ENCODE measurements around the gene TMEM191B.
"Not testable (repeated sequence)": the region's sequence is repeated elsewhere in the genome, so short reads cannot be mapped to it uniquely, and the experiment has no call there.

DNA sequence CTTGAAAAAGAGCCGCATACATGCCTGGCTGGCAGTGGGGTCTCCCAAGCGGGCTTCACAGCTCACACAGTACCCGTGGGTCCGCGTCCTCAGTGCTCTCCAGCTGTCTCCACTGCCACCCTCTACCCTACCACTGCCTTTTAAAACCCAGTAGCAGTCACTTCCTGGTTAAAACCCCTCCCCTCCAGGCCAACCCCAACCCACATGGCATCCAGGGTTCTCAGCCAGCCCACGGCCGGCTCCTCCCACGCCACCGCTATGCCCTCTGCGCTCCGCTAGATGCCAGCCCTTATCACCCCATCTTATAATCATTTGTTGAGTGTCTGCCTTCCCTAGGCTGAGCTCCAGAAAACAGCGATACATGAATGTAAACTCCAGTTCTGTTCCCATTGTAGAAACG lies 47.0 kb downstream of the TMEM191B start:
- TF ChIP-seq, protein P1, sequence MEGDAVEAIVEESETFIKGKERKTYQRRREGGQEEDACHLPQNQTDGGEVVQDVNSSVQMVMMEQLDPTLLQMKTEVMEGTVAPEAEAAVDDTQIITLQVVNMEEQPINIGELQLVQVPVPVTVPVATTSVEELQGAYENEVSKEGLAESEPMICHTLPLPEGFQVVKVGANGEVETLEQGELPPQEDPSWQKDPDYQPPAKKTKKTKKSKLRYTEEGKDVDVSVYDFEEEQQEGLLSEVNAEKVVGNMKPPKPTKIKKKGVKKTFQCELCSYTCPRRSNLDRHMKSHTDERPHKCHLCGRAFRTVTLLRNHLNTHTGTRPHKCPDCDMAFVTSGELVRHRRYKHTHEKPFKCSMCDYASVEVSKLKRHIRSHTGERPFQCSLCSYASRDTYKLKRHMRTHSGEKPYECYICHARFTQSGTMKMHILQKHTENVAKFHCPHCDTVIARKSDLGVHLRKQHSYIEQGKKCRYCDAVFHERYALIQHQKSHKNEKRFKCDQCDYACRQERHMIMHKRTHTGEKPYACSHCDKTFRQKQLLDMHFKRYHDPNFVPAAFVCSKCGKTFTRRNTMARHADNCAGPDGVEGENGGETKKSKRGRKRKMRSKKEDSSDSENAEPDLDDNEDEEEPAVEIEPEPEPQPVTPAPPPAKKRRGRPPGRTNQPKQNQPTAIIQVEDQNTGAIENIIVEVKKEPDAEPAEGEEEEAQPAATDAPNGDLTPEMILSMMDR (IDR thresholded peaks at IDR 0.05): not testable (repeated sequence)
- TF ChIP-seq POLR2AphosphoS5, POLR2A (IDR thresholded peaks at IDR 0.05): not testable (repeated sequence)

All from prostate gland (tissue), 2 donors.